HCT116 (cell line): ENCODE data around the gene TLE3. TPM values are rescaled to one million over a fixed set of nuclear protein-coding genes. Genes with fewer than 3 reads are reported as not detected.

Source experiments
- ATAC-seq: fragments of 200-7000 bp; cut with Tn5 transposase; 2 replicates; pipeline ENCODE4 v1.9.1; 2020; ENCODE audit warnings: mild to moderate bottlenecking, moderate library complexity
- BruUV-seq: library from RNA; stranded (reverse); fragments of 400-500 nt; replicated peaks from 2 replicates; lab custom pipeline; 2021; lab: Mats Ljungman, UMichigan
- CTCF ChIA-PET: fragments of 300-600 bp; sonication (Branson Sonifier 250); formaldehyde crosslinking; loops from one replicate; lab custom pipeline; 2021; ENCODE audit warnings: antibody characterized with exemption; lab: Charles Lee
- POLR2A ChIA-PET: fragments of 300-600, 350-600 bp; sonication (Branson Sonifier 250); formaldehyde crosslinking; loops from one replicate; lab custom pipeline; 2021; ENCODE audit warnings: antibody characterized with exemption; lab: Charles Lee
- RAD21 ChIA-PET, 2 experiments: fragments of 300-600 bp; sonication (Branson Sonifier 250); formaldehyde crosslinking; loops; one replicate each; lab custom pipeline; 2023; ENCODE audit warnings: low total read pairs in 2 of 2; ENCODE audit not compliant: uncharacterized antibody in 2 of 2, unreplicated experiment in 2 of 2, low non-redundant PET in 1 of 2; lab: Charles Lee
- DNase-seq: peaks from one replicate; pipeline ENCODE4 v3.0.0-alpha.2; 2010; ENCODE audit warnings: low read depth, low spot score
- H2AFZ ChIP-seq: fragments of 200-600 bp; shearing (Covaris generic), sonication (generic); 2 replicates; pipeline ENCODE4 v1.6.1; 2017; ENCODE audit warnings: low read depth, mixed run types, mixed read lengths, antibody characterized with exemption, low read length; ENCODE audit not compliant: poor library complexity, severe bottlenecking
- H3K27ac ChIP-seq: 2 replicates; pipeline ENCODE4 v1.5.1; 2012; ENCODE audit warnings: low read depth, low read length
- H3K27me3 ChIP-seq: fragments of 200-600 bp; sonication (generic); 2 replicates; pipeline ENCODE4 v1.6.1; 2016; ENCODE audit warnings: mixed run types, low read length, mixed read lengths; ENCODE audit not compliant: insufficient read depth
- H3K36me3 ChIP-seq, 2 experiments: fragments of 200-500 bp in 1 of 2; fragments of 200-600 bp in 1 of 2; sonication (Bioruptor generic) in 1 of 2; sonication (generic) in 1 of 2; 2 replicates each; pipeline versions ENCODE4 v1.5.1 to v1.6.1; 2014 to 2016; ENCODE audit warnings: low read length in 2 of 2, inconsistent platforms in 1 of 2, mixed read lengths in 1 of 2, mixed run types in 1 of 2; ENCODE audit not compliant: insufficient read depth in 2 of 2, control insufficient read depth in 1 of 2
- H3K4me1 ChIP-seq, 2 experiments: fragments of 200-600 bp in 1 of 2; sonication (generic) in 1 of 2; 2 replicates each; pipeline versions ENCODE4 v1.5.1 to v1.6.1; 2012 to 2017; ENCODE audit warnings: low read length in 2 of 2, inconsistent platforms in 1 of 2, mild to moderate bottlenecking in 1 of 2, mixed read lengths in 1 of 2, mixed run types in 1 of 2, moderate library complexity in 1 of 2; ENCODE audit not compliant: insufficient read depth in 2 of 2, control insufficient read depth in 1 of 2
- H3K4me2 ChIP-seq: fragments of 200-600 bp; sonication (generic); 2 replicates; pipeline ENCODE4 v1.6.1; 2017; ENCODE audit warnings: mixed run types, low read length, mixed read lengths
- H3K4me3 ChIP-seq, 2 experiments: fragments of 200-600 bp in 1 of 2; sonication (generic) in 1 of 2; replicated peaks in 1 of 2; 2 replicates each; pipeline ENCODE4 v1.5.1; 2011 to 2016; ENCODE audit warnings: low read length in 2 of 2, control low read depth in 1 of 2, low read depth in 1 of 2, mild to moderate bottlenecking in 1 of 2, mixed read lengths in 1 of 2, mixed run types in 1 of 2
- H3K79me2 ChIP-seq: fragments of 200-600 bp; sonication (generic); 2 replicates; pipeline ENCODE4 v1.6.1; 2017; ENCODE audit warnings: mild to moderate bottlenecking, mixed run types, low read length, moderate library complexity, mixed read lengths; ENCODE audit not compliant: insufficient read depth
- H3K9ac ChIP-seq: fragments of 200-600 bp; sonication (generic); 2 replicates; pipeline ENCODE4 v1.6.1; 2016; ENCODE audit warnings: low read length, mixed read lengths
- H3K9me2 ChIP-seq: fragments of 200-600 bp; sonication (generic), shearing (Covaris generic); 2 replicates; pipeline ENCODE4 v1.6.1; 2017; ENCODE audit warnings: mixed run types, mild to moderate bottlenecking, moderate library complexity; ENCODE audit not compliant: insufficient read depth
- H3K9me3 ChIP-seq, 2 experiments: fragments of 200-500 bp in 1 of 2; fragments of 200-600 bp in 1 of 2; sonication (Bioruptor generic) in 1 of 2; sonication (generic) in 1 of 2; 2 replicates each; pipeline ENCODE4 v1.6.1; 2014 to 2017; ENCODE audit warnings: low read length in 2 of 2, mixed read lengths in 2 of 2, inconsistent platforms in 1 of 2, low read depth in 1 of 2, mild to moderate bottlenecking in 1 of 2, mixed run types in 1 of 2, moderate library complexity in 1 of 2; ENCODE audit not compliant: control insufficient read depth in 1 of 2, insufficient read depth in 1 of 2
- H4K20me1 ChIP-seq: fragments of 200-600 bp; sonication (generic), shearing (Covaris generic); 2 replicates; pipeline ENCODE4 v1.6.1; 2017; ENCODE audit warnings: mixed run types, mild to moderate bottlenecking, moderate library complexity; ENCODE audit not compliant: insufficient read depth
- ATF3 ChIP-seq: IDR thresholded peaks from 2 replicates; pipeline ENCODE4 v1.6.1; 2012
- CBX3 ChIP-seq: IDR thresholded peaks from 2 replicates; pipeline ENCODE4 v1.6.1; 2012; ENCODE audit warnings: low read depth
- CEBPB ChIP-seq: IDR thresholded peaks from 2 replicates; pipeline ENCODE4 v1.6.1; 2012; ENCODE audit warnings: low read depth
- EGR1 ChIP-seq: IDR thresholded peaks from 2 replicates; pipeline ENCODE4 v1.6.1; 2012; ENCODE audit warnings: low read depth
- EZH2phosphoT487 ChIP-seq: fragments of 200-600 bp; IDR thresholded peaks from 2 replicates; pipeline ENCODE4 v1.6.1; 2018; ENCODE audit warnings: antibody characterized with exemption, borderline replicate concordance
- FOSL1 ChIP-seq: IDR thresholded peaks from 2 replicates; pipeline ENCODE4 v1.6.1; 2012; ENCODE audit warnings: low read depth
- MAX ChIP-seq: IDR thresholded peaks from 2 replicates; pipeline ENCODE4 v1.6.1; 2012
- POLR2A ChIP-seq: IDR thresholded peaks from 2 replicates; pipeline ENCODE4 v1.7.0; 2011; ENCODE audit warnings: borderline replicate concordance; ENCODE audit not compliant: insufficient read depth, insufficient read length; ENCODE audit errors: extremely low read depth
- POLR2AphosphoS5 ChIP-seq: IDR thresholded peaks from 2 replicates; pipeline ENCODE4 v1.6.1; 2011; ENCODE audit warnings: mild to moderate bottlenecking, low read depth, low read length, moderate library complexity
- RAD21 ChIP-seq: IDR thresholded peaks from 2 replicates; pipeline ENCODE4 v1.6.1; 2012; ENCODE audit warnings: low read depth, mild to moderate bottlenecking
- REST ChIP-seq: IDR thresholded peaks from 2 replicates; pipeline ENCODE4 v1.6.1; 2012; ENCODE audit warnings: low read depth
- SP1 ChIP-seq: IDR thresholded peaks from 2 replicates; pipeline ENCODE4 v1.6.1; 2012; ENCODE audit warnings: low read depth
- SRF ChIP-seq: IDR thresholded peaks from 2 replicates; pipeline ENCODE4 v1.6.1; 2012; ENCODE audit warnings: low read depth
- ZFX ChIP-seq: fragments of 450-650 bp; IDR thresholded peaks from 2 replicates; pipeline ENCODE4 v1.6.1; 2017
- intact Hi-C: fragments of 100-400 bp; cut with micrococcal nuclease; formaldehyde crosslinking; loops from 2 replicates; pipeline ENCODE4 v1.10.0; 2022
- total RNA-seq: library from RNA; stranded (reverse); gene quantifications from one replicate; pipeline ENCODE4 v1.2.1, GENCODE V29; 2021; ENCODE audit not compliant: unreplicated experiment

TLE3 gene
- total RNA-seq, 1 experiment from 2014 or later: 53.9 TPM

GRCh38 chr15:70109531-70109930, 11.8 kb upstream of the TLE3 start:
- Histone ChIP-seq H3K4me2 (no peak overlapping the region), H3K27me3 (no peaks in the 10 kb centered on the region), H3K4me1 (peaks cover 6 to 12% of the 10 kb centered on the region in 2 experiments; a peak in 3 of 4 replicates), H3K27ac (no peak overlapping the region), H3K79me2 (no peaks in the 10 kb centered on the region), H3K4me3 (no peak overlapping the region), H2AFZ (no peak overlapping the region), H4K20me1 (no peaks in the 10 kb centered on the region), H3K9me2 (no peaks in the 10 kb centered on the region), H3K9ac (no peak overlapping the region), H3K9me3 (no peaks in the 10 kb centered on the region), H3K36me3 (no peaks in the 10 kb centered on the region)
- intact Hi-C loops: loop anchor here (10.0 kb wide), 1 partner anchor 375 kb away; no protein-coding TSS in a partner anchor
- ChIA-PET CTCF (no interaction called here), POLR2A (no interaction called here), RAD21 (no interaction called here)
- ATAC-seq (no peak), DNase-seq (no peak)
- no TSS peak for BruUV-seq
- no peak for TF ChIP-seq POLR2AphosphoS5
- TF ChIP-seq SRF: no peak
- TF ChIP-seq EZH2phosphoT487: no peak
- no peak for TF ChIP-seq MAX
- no peak for TF ChIP-seq POLR2A

GRCh38 chr15:70103880-70104626, 6.3 kb upstream of the TLE3 start:
- intact Hi-C loops: loop anchor here (5.0 to 10.0 kb wide), 2 partner anchors 381 to 627 kb away; no protein-coding TSS in a partner anchor
- H3K9me3 ChIP-seq: no peaks in the 10 kb centered on the region
- DNase-seq (no peak), ATAC-seq (no peak)
- RAD21 ChIA-PET: no interaction called here
- no peak overlapping the region for H3K9ac ChIP-seq
- no TSS peak for BruUV-seq
- H2AFZ ChIP-seq: no peak overlapping the region
- POLR2A ChIA-PET: no interaction called here
- no peaks in the 10 kb centered on the region for H3K27me3 ChIP-seq
- peaks cover 22 to 29% of the 10 kb centered on the region in 2 experiments for H3K4me1 ChIP-seq
- no peaks in the 10 kb centered on the region for H3K9me2 ChIP-seq
- CTCF ChIA-PET: no interaction called here
- H3K27ac ChIP-seq: no peak overlapping the region
- no peaks in the 10 kb centered on the region for H3K36me3 ChIP-seq
- no peak overlapping the region for H3K4me3 ChIP-seq
- no peaks in the 10 kb centered on the region for H3K79me2 ChIP-seq
- H4K20me1 ChIP-seq: no peaks in the 10 kb centered on the region
- H3K4me2 ChIP-seq: no peak overlapping the region
- TF ChIP-seq SP1 (no peak), ATF3 (no peak), MAX (no peak), RAD21 (no peak), CEBPB (no peak), POLR2AphosphoS5 (no peak), ZFX (no peak), CBX3 (no peak), REST (no peak), FOSL1 (no peak), EGR1 (no peak)
